Measurements from ENCODE around the gene ZNF773. TPM values are rescaled to one million over a fixed set of nuclear protein-coding genes. Genes with fewer than 3 reads are reported as not detected.
"Not testable (repeated sequence)": the region's sequence is repeated elsewhere in the genome, so short reads cannot be mapped to it uniquely, and the experiment has no call there.

Gene ZNF773
- total RNA-seq, 1 donor from 2014 or later, result 9.8 TPM

DNA sequence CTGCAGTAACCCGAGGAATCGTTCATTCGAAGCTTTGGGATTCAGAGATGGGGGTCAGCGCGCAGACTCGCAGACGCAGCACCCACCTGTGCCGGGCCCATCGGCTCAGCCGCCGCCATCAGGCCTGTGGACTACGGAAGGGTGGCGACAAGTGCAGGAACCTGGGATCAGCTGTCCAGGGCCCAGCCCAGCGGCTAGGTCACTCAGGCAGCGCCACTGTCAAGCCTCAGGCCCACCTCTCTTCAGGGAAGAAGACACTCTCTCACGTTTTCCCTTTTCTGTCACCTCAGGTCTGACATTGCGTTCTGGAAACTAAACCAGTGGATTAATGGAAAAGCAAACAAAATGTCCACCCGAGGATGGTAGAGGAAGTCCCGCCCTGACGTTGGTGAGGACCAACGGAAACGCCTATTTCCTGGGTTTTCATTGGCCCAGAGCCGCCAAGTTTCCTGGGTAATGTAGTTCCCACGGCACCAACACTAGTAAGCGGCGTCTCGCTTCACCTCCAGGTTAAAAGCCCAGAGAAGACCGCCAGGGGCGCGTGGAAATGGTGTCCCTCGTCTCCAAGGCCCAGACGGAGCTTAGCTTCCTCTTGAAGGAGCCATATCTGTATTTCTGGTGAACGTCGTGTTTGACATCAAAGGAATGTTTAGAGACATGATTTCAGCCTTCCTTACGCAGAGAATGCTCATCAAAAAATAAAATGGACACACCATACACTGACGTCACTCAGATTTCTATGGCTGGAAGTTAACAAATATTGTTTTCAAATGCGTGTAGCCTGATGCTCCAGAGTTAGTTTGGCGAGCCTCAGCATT lies 22.3 kb upstream of the ZNF773 start, which contains the start of gene ZNF772:
Gene ZNF772, minus strand, starts transcription at position 376 of the 818 bp plus-strand sequence. Its CDS starts 257 bp downstream, at position 119.
- Mint-ChIP-seq H3K36me3 (peaks cover 50% of the 10 kb centered on the region), H3K4me3 (peak within 1 kb of the TSS; percentile 94), H3K27me3 (no peaks in the 10 kb centered on the region), H3K27ac (peak within 1 kb of the TSS; percentile 89), H3K4me1 (ENCODE audit: unreplicated experiment) (peaks cover 6% of the 10 kb centered on the region), H3K9me3 (peaks cover 27% of the 10 kb centered on the region)
- peak; percentile 85 for DNase-seq (ENCODE audit: extremely low spot score, unreplicated experiment)
- TF ChIP-seq, protein P1, sequence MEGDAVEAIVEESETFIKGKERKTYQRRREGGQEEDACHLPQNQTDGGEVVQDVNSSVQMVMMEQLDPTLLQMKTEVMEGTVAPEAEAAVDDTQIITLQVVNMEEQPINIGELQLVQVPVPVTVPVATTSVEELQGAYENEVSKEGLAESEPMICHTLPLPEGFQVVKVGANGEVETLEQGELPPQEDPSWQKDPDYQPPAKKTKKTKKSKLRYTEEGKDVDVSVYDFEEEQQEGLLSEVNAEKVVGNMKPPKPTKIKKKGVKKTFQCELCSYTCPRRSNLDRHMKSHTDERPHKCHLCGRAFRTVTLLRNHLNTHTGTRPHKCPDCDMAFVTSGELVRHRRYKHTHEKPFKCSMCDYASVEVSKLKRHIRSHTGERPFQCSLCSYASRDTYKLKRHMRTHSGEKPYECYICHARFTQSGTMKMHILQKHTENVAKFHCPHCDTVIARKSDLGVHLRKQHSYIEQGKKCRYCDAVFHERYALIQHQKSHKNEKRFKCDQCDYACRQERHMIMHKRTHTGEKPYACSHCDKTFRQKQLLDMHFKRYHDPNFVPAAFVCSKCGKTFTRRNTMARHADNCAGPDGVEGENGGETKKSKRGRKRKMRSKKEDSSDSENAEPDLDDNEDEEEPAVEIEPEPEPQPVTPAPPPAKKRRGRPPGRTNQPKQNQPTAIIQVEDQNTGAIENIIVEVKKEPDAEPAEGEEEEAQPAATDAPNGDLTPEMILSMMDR (conservative IDR thresholded peaks at IDR 0.05), result peak; percentile 70

DNA sequence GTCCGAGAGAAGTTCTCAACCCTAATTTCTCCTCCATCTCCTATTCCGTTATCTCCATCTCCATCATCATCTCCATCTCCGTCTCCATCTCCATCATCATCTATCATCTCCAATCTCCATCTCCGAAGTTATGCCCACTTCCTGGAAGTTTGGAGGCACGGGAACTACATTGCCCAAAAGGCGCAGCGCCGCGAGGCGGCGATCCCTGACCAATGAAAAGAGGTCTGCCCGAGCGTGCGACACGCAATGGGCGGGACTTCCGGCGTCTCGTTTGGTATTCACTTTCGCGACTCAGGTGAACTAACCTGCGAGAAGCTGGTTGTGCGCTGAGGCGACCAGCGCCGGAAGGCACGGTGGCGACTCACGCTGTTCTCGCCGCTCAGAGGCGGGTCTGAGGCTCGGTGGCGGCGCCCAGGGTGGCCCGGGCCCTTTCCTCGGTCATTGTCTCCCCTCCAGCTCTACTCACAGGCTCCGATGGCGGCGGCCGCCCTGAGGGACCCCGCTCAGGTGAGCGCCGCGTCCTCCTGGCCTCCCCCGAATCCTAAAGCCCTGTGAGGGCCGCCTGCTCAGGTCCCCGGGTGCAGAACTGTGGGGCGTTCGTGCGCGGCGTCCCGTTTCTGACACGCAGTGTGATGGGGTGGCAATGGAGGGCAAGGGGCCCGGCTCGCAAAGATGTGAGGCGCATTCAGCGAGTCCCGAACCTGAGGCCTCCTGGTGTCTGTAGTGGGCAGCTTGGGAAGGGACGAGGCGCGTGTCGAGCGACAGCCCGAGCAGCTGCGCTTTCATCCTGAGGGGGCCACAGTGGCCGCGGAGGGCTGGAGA lies 12.1 kb upstream of the ZNF773 start, which contains the start of gene ZNF419:
Gene ZNF419, plus strand, starts transcription at position 274 of the 822 bp plus-strand sequence. Its CDS starts 201 bp downstream, at position 475.
- Mint-ChIP-seq H3K4me1 (ENCODE audit: unreplicated experiment) (peaks cover 12% of the 10 kb centered on the region), H3K27ac (peak within 1 kb of the TSS; percentile 57), H3K4me3 (peak within 1 kb of the TSS; percentile 86), H3K36me3 (peaks cover 35% of the 10 kb centered on the region), H3K9me3 (peaks cover 13% of the 10 kb centered on the region)
- H3K27me3 Mint-ChIP-seq, result not testable (repeated sequence)
- peak; percentile 91 for DNase-seq (ENCODE audit: extremely low spot score, unreplicated experiment)

DNA sequence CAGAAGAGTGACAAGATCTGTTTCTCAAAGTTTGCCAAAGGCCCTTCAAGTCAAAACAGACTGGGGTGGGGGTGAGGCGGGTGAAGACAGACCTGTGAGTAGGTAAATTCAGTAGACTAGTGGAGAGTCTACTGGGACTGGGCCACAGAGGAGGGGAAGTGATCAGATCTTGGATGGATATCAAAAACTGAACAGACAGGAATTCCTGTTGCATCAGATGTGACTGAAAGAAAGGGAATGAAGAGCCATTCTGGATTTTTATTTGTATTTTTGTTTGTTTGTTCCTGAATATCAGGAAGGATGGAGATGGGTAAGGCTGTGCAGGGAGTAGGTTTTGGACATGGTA lies 11.5 kb upstream of the ZNF773 start:
- not testable (repeated sequence) for DNase-seq (ENCODE audit: extremely low spot score, unreplicated experiment); H3K27me3 Mint-ChIP-seq
- peaks cover 12% of the 10 kb centered on the region for H3K4me1 Mint-ChIP-seq (ENCODE audit: unreplicated experiment)
- peak overlapping the region; percentile 86 for H3K4me3 Mint-ChIP-seq
- peaks cover 41% of the 10 kb centered on the region for H3K36me3 Mint-ChIP-seq
- H3K27ac Mint-ChIP-seq, result peak overlapping the region; percentile 57
- peaks cover 13% of the 10 kb centered on the region for H3K9me3 Mint-ChIP-seq

DNA sequence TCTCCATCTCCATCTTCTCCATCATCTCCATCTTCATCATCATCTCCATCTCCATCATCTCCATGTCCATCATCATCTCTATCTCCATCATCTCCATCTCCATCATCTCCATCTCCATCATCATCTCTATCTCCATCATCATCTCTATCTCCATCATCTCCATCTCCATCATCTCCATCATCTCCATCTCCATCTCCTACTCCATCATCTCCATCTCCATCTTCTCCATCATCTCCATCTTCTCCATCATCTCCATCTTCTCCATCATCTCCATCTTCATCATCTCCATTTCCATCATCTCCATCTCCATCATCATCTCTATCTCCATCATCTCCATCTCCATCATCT lies 432 bp upstream of the ZNF773 start:
- Mint-ChIP-seq H3K9me3 (peaks cover 30% of the 10 kb centered on the region), H3K4me3 (peak overlapping the region; percentile 88), H3K36me3 (peaks cover 49% of the 10 kb centered on the region)

DNA sequence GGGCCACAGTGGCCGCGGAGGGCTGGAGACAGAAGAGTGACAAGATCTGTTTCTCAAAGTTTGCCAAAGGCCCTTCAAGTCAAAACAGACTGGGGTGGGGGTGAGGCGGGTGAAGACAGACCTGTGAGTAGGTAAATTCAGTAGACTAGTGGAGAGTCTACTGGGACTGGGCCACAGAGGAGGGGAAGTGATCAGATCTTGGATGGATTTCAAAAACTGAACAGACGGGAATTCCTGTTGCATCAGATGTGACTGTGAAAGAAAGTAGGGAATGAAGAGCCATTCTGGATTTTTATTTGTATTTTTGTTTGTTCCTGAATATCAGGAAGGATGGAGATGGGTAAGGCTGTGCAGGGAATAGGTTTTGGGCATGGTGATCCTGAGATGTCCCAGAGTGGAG lies 662 bp downstream of the ZNF773 start:
- H3K27ac Mint-ChIP-seq, result peak overlapping the region; percentile 77
- H3K36me3 Mint-ChIP-seq, result peaks cover 47% of the 10 kb centered on the region
- H3K4me3 Mint-ChIP-seq, result peak overlapping the region; percentile 88
- H3K4me1 Mint-ChIP-seq (ENCODE audit: unreplicated experiment), result peaks cover 16% of the 10 kb centered on the region
- peaks cover 30% of the 10 kb centered on the region for H3K9me3 Mint-ChIP-seq
- not testable (repeated sequence) for DNase-seq (ENCODE audit: extremely low spot score, unreplicated experiment); H3K27me3 Mint-ChIP-seq

More for the DNA sequence above, 432 bp upstream of the ZNF773 start:
- DNase-seq (ENCODE audit: extremely low spot score, unreplicated experiment); H3K27me3 Mint-ChIP-seq: not testable (repeated sequence)
- H3K27ac Mint-ChIP-seq, result peak overlapping the region; percentile 39
- H3K4me1 Mint-ChIP-seq (ENCODE audit: unreplicated experiment), result peaks cover 16% of the 10 kb centered on the region

DNA sequence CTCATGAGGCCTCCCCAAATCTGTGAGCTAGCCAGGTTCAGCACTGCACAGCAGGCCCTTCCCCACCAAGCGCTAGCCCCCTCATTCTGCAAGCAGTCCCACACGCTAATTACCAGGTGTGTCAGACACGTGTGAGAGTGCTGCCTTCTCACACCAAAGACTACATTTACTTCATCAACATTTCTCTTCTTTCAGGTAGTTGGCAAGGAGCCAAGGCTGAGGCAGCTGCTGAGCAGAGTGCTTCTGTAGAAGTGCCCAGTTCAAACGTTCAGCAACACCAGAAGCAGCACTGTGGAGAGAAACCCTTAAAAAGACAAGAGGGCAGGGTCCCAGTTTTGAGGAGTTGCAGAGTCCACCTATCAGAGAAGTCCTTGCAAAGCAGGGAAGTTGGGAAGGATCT lies 6.4 kb downstream of the ZNF773 start:
- H3K27ac Mint-ChIP-seq, result no peak overlapping the region
- H3K4me3 Mint-ChIP-seq, result no peak overlapping the region
- peaks cover 75% of the 10 kb centered on the region for H3K36me3 Mint-ChIP-seq
- H3K4me1 Mint-ChIP-seq (ENCODE audit: unreplicated experiment), result peaks cover 2% of the 10 kb centered on the region
- peaks cover 29% of the 10 kb centered on the region for H3K9me3 Mint-ChIP-seq
- TF ChIP-seq, protein P1 (conservative IDR thresholded peaks at IDR 0.05), result no peak
- DNase-seq (ENCODE audit: extremely low spot score, unreplicated experiment), result no peak
- H3K27me3 Mint-ChIP-seq, result no peaks in the 10 kb centered on the region

DNA sequence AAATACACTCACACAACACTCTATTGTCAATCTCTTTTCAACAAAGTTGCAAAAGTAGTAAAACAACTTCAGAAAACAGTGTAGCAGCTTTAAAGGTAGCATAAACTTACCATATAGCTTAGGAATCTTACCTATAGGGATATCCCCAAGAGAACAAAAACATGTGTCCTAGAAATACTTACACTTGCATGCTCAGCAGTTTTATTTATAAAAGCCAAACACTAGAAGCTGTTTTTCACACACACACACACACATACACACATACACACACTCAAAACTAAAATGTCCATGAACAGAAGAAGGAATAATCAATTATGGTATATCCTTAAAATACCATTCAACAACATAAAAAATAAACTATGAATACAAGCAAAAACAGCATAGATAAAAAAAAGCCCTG lies 11.7 kb downstream of the ZNF773 start:
- peaks cover 57% of the 10 kb centered on the region for H3K36me3 Mint-ChIP-seq
- no peak overlapping the region for H3K27ac Mint-ChIP-seq
- TF ChIP-seq, protein P1 (conservative IDR thresholded peaks at IDR 0.05), result no peak
- no peaks in the 10 kb centered on the region for H3K4me1 Mint-ChIP-seq (ENCODE audit: unreplicated experiment)
- peaks cover 30% of the 10 kb centered on the region for H3K9me3 Mint-ChIP-seq
- no peaks in the 10 kb centered on the region for H3K27me3 Mint-ChIP-seq
- H3K4me3 Mint-ChIP-seq, result no peak overlapping the region
- no peak for DNase-seq (ENCODE audit: extremely low spot score, unreplicated experiment)
